ENCODE data around the gene TNS3.

TNS3 gene

GRCh38 chr7:47581438-47581803, 490 bp downstream of the TNS3 start:
- DNase-seq (ENCODE audit: low spot score), result no peak

- no peak for DNase-seq (ENCODE audit: low spot score)
Measured at GRCh38 chr7:47580811-47581331, 1.0 kb downstream of the TNS3 start.

GRCh38 chr7:47580175-47580706, 1.7 kb downstream of the TNS3 start:
- DNase-seq (ENCODE audit: low spot score), result no peak

- DNase-seq (ENCODE audit: low spot score), result no peak
Measured at GRCh38 chr7:47579458-47579857, 2.5 kb downstream of the TNS3 start.

- DNase-seq (ENCODE audit: low spot score), result no peak
Measured at GRCh38 chr7:47578579-47579270, 3.2 kb downstream of the TNS3 start.

- no peak for DNase-seq (ENCODE audit: low spot score)
Measured at GRCh38 chr7:47577321-47577919, 4.5 kb downstream of the TNS3 start.

GRCh38 chr7:47576866-47577306, 5.0 kb downstream of the TNS3 start:
- no peak for DNase-seq (ENCODE audit: low spot score)

- no peak for DNase-seq (ENCODE audit: low spot score)
Measured at GRCh38 chr7:47576031-47576865, 5.7 kb downstream of the TNS3 start.

GRCh38 chr7:47574482-47575329, 7.2 kb downstream of the TNS3 start:
- no peak for DNase-seq (ENCODE audit: low spot score)

- DNase-seq (ENCODE audit: low spot score), result no peak
Measured at GRCh38 chr7:47573758-47574481, 8.0 kb downstream of the TNS3 start.

- DNase-seq (ENCODE audit: low spot score), result no peak
Measured at GRCh38 chr7:47572939-47573757, 8.8 kb downstream of the TNS3 start.

GRCh38 chr7:47572094-47572445, 9.8 kb downstream of the TNS3 start:
- no peak for DNase-seq (ENCODE audit: low spot score)

- no peak for DNase-seq (ENCODE audit: low spot score)
Measured at GRCh38 chr7:47571331-47572093, 10.4 kb downstream of the TNS3 start.

GRCh38 chr7:47570649-47571050, 11.3 kb downstream of the TNS3 start:
- DNase-seq (ENCODE audit: low spot score), result no peak

- DNase-seq (ENCODE audit: low spot score), result no peak
Measured at GRCh38 chr7:47568547-47568946, 13.4 kb downstream of the TNS3 start.

- DNase-seq (ENCODE audit: low spot score), result no peak
Measured at GRCh38 chr7:47568056-47568455, 13.9 kb downstream of the TNS3 start.

- DNase-seq (ENCODE audit: low spot score), result no peak
Measured at GRCh38 chr7:47565640-47566250, 16.2 kb downstream of the TNS3 start.

GRCh38 chr7:47563521-47563920, 18.4 kb downstream of the TNS3 start:
- DNase-seq (ENCODE audit: low spot score), result no peak
